ENCODE measurements around the gene THEMIS2.

The THEMIS2 gene

DNA sequence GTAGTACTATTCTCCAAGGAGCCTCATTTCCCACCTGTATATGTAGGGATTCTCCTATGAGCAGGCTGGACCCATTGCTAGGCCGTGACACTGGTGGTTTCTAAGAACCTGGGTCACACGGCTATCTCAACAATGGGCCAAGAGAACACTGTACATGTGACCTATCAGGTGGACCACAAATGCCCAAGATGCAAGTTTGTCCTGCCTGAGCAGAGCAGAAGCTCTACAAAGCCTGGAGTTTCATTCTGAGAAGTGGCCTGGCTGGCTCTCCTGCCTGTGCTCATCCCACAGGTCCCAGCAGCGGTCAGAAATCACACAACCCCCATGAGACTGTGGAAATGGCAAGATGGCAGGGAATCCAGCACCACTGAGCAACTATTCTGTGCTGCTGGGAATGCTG, 17.2 kb downstream of the THEMIS2 start:
- no peak overlapping the region for H3K27ac ChIP-seq
- no peak for TF ChIP-seq ZFX (IDR thresholded peaks at IDR 0.05; ENCODE audit: borderline replicate concordance)
- TF ChIP-seq, protein P1, sequence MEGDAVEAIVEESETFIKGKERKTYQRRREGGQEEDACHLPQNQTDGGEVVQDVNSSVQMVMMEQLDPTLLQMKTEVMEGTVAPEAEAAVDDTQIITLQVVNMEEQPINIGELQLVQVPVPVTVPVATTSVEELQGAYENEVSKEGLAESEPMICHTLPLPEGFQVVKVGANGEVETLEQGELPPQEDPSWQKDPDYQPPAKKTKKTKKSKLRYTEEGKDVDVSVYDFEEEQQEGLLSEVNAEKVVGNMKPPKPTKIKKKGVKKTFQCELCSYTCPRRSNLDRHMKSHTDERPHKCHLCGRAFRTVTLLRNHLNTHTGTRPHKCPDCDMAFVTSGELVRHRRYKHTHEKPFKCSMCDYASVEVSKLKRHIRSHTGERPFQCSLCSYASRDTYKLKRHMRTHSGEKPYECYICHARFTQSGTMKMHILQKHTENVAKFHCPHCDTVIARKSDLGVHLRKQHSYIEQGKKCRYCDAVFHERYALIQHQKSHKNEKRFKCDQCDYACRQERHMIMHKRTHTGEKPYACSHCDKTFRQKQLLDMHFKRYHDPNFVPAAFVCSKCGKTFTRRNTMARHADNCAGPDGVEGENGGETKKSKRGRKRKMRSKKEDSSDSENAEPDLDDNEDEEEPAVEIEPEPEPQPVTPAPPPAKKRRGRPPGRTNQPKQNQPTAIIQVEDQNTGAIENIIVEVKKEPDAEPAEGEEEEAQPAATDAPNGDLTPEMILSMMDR (IDR thresholded peaks at IDR 0.05) = no peak

DNA sequence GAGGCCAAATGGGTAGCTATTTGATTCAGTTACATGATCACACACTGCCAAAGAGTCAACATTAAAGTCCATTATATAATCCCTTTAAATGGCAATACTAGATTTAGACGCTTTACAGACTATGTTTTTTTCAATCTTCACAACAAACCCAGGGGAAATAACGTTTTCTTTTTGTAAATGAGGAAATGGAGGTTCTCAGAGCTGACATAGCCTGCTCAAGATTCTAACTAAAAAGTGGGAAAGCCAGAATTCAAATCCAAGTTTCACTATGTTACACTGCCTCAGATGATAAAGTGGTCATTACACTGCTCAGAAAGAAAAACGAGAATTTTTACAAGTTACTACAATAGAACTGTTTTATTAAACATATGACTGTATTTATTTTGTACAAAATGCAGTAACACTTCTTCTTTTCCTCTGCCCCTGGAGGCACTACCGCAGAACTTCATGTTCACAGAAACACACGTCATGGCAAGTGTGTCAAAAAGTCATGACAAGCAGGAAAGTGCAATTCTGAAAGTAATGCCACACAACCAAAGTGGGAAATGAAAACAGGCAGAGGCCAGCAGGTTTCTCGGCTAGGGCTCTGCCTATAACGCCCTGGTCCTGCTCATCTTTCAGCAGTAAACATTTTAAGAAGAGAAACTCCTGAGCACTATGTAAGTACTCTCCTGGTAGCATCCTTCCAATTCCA, 19.0 kb downstream of the THEMIS2 start:
- H3K27ac ChIP-seq = no peak overlapping the region
- TF ChIP-seq, protein P1 (IDR thresholded peaks at IDR 0.05) = no peak
- no peak for TF ChIP-seq ZFX (IDR thresholded peaks at IDR 0.05; ENCODE audit: borderline replicate concordance)

DNA sequence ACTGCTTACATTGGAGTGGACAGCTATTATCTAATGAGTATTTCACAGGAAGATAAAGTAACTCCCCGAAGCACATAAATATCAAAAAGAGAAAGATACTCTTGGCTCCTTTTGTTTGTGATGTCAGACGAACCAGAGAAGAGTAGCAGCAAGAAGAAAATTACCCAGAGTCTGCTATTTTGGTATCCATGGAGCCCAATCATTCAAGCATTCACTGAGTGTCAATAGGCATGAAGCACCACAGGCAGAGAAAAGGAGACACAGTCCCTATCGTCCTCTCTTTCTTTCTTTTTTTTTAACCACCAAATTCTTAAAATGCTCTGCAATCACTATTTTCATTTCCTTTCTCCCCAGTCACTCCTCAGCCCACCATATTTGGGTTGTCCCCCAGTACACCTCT, 22.2 kb downstream of the THEMIS2 start:
- H3K27ac ChIP-seq = no peak overlapping the region
- TF ChIP-seq, protein P1 (IDR thresholded peaks at IDR 0.05) = no peak
- no peak for TF ChIP-seq ZFX (IDR thresholded peaks at IDR 0.05; ENCODE audit: borderline replicate concordance)

DNA sequence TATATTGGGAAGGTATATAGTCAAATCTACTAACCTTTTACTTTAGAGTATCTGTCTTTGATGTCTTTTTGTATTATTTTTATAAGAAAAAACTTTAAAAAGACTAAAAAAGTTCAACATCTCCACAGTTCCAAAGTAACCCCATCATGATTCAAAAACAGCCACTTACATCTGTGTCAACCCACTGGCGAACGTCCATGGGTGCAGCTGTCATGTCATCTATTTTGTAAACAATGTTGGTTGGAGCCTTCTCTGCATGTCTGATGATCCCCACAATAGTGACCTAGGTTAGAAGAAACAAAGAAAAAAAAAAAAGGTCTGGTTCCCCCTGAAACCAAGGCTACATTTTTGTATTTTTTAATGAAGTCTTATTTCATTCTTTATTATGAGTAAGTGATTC, 34.4 kb downstream of the THEMIS2 start:
- no peak overlapping the region for H3K27ac ChIP-seq
- TF ChIP-seq, protein P1 (IDR thresholded peaks at IDR 0.05) = no peak
- TF ChIP-seq ZFX (IDR thresholded peaks at IDR 0.05; ENCODE audit: borderline replicate concordance) = no peak

DNA sequence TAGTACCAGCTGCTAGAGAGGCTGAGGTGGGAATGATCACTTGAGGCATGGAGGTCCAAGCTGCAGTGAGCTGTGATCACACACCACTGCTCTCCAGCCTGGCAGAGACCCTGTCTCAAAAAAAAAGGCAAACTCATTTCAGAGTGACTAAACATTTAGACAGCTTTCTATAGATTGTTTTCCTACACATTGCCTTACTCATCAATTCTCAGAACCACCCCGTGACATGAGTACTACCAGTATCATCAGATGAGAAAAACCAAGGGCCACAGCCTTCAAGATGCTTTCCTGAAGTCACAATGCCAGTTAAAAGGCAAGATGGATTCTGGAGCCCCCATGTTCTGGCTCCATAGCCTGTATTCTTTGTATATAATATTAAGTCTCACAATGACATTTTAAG, 40.1 kb downstream of the THEMIS2 start:
- no peak overlapping the region for H3K27ac ChIP-seq
- no peak for TF ChIP-seq ZFX (IDR thresholded peaks at IDR 0.05; ENCODE audit: borderline replicate concordance)
- TF ChIP-seq, protein P1 (IDR thresholded peaks at IDR 0.05) = no peak

DNA sequence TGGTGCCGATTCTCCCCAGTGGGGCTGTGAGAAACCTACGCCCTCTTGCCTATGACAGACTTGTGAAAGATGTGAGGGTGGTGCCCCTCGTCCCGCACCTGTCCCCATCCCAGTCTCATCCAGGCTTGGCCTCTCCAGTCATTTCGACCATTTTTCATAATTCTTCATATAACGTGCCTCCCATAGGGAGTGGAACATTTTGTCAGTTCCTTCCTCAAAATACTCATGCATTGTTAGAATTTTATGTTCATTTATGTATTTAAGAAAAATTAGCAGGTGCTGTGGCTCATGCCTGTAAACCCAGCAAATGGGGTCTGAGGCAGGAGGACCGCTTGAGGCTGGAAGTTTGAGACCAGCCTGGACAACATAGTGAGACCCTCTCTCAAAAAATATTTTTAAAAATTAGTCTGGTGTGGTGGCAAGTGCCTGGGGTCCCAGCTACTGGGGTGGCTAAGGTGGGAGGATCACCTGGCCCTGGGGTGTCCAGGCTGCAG, 42.8 kb downstream of the THEMIS2 start:
- peak overlapping the region; percentile 79 for H3K27ac ChIP-seq
- no peak for TF ChIP-seq ZFX (IDR thresholded peaks at IDR 0.05; ENCODE audit: borderline replicate concordance)
- TF ChIP-seq, protein P1 (IDR thresholded peaks at IDR 0.05) = no peak

DNA sequence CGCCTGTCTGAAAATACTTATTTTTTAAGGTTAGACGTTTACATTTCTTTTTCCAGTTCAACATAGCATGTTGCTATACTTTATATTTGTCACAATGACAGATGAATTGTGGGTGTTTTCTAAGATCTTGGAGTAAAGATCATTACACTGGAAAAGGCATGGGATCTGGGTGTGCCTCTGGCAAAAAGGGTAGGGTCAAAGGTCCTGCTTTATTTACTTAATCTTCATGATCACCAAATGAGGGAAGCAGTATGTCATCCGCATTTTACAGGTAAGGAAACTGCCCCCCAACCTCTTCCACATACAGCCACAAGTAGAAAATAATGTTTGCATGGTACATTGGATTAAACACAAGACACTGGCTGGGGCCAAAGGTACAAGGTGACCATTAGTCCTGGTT, 49.9 kb downstream of the THEMIS2 start:
- TF ChIP-seq, protein P1 (IDR thresholded peaks at IDR 0.05) = no peak
- no peak for TF ChIP-seq ZFX (IDR thresholded peaks at IDR 0.05; ENCODE audit: borderline replicate concordance)
- no peak overlapping the region for H3K27ac ChIP-seq

All from 22Rv1 (cell line).